HepG2 (cell line): ENCODE data around the gene USP30. TPM values are rescaled to one million over a fixed set of nuclear protein-coding genes. Genes with fewer than 3 reads are reported as not detected.

ENCODE experiments used
- ATAC-seq: fragments of 200-7000 bp; cut with Tn5 transposase; 3 replicates; pipeline ENCODE4 v1.9.1; 2020; ENCODE audit warnings: mild to moderate bottlenecking, moderate library complexity
- BruUV-seq: library from RNA; stranded (reverse); fragments of 400-500 nt; replicated peaks from 2 replicates; lab custom pipeline; 2021; lab: Mats Ljungman, UMichigan
- CTCF ChIA-PET: fragments of 300-600 bp; formaldehyde crosslinking; extraction: SDS; loops from one replicate; lab custom pipeline; 2021; ENCODE audit warnings: low total read pairs, inconsistent platforms, low intra/inter-chr PET ratio; lab: Yijun Ruan, JAX
- POLR2A ChIA-PET: fragments of 350-600 bp; sonication (Branson Sonifier 250); formaldehyde crosslinking; loops from one replicate; lab custom pipeline; 2020; ENCODE audit warnings: antibody characterized with exemption, inconsistent platforms; lab: Yijun Ruan, JAX
- DNase-seq: peaks from one replicate; pipeline ENCODE4 v3.0.0-alpha.2; 2015; ENCODE audit warnings: low spot score
- FAIRE-seq: peaks from 3 replicates; lab custom pipeline; 2011; peaks lifted over from hg19 to GRCh38; lab: Jason Lieb, UNC
- H2AFZ ChIP-seq: one replicate; pipeline ENCODE4 v1.6.1; 2011; ENCODE audit warnings: low read length, inconsistent platforms
- H3K27ac ChIP-seq: fragments of 300-600 bp; 3 replicates; pipeline ENCODE4 v1.8.0; 2011; ENCODE audit warnings: mixed run types, mild to moderate bottlenecking, mixed read lengths, low read length, inconsistent platforms; ENCODE audit not compliant: insufficient read depth; ENCODE audit errors: extremely low read length
- H3K27me3 ChIP-seq, 2 experiments: fragments of 200-600 bp in 1 of 2; 2 replicates in 1 of 2; 3 replicates in 1 of 2; pipeline versions ENCODE4 v1.6.0 to v1.8.0; 2011; ENCODE audit warnings: low read length in 2 of 2, mild to moderate bottlenecking in 2 of 2, moderate library complexity in 2 of 2, inconsistent platforms in 1 of 2; ENCODE audit not compliant: insufficient read depth in 2 of 2, control insufficient read depth in 1 of 2
- H3K36me3 ChIP-seq, 2 experiments: fragments of 200-600 bp in 1 of 2; replicated peaks in 1 of 2; 2 replicates in 1 of 2; 3 replicates in 1 of 2; pipeline versions ENCODE4 v1.5.1 to v1.8.0; 2011; ENCODE audit warnings: low read length in 2 of 2, inconsistent platforms in 1 of 2; ENCODE audit not compliant: insufficient read depth in 2 of 2, control insufficient read depth in 1 of 2
- H3K4me1 ChIP-seq: 2 replicates; pipeline ENCODE4 v1.5.1; 2012; ENCODE audit warnings: low read length, inconsistent platforms; ENCODE audit not compliant: insufficient read depth
- H3K4me2 ChIP-seq: 2 replicates; pipeline ENCODE4 v1.6.0; 2011; ENCODE audit warnings: low read depth, low read length, inconsistent platforms
- H3K4me3 ChIP-seq, 3 experiments: fragments of 200-600 bp in 1 of 3; sonication (generic), shearing (Covaris generic) in 1 of 3; replicated peaks in 1 of 3; 2 replicates each; pipeline ENCODE4 v1.5.1; 2011 to 2016; ENCODE audit warnings: low read length in 3 of 3, inconsistent platforms in 2 of 3, low read depth in 2 of 3, mild to moderate bottlenecking in 2 of 3, control low read depth in 1 of 3, mixed read lengths in 1 of 3; ENCODE audit not compliant: insufficient read depth in 1 of 3
- H3K79me2 ChIP-seq: one replicate; pipeline ENCODE4 v1.6.1; 2011; ENCODE audit warnings: low read length, inconsistent platforms; ENCODE audit not compliant: insufficient read depth
- H3K9ac ChIP-seq: 2 replicates; pipeline ENCODE4 v1.6.0; 2011; ENCODE audit warnings: mild to moderate bottlenecking, low read depth, low read length, inconsistent platforms; ENCODE audit not compliant: insufficient read depth
- H3K9me3 ChIP-seq: 2 replicates; pipeline ENCODE4 v1.5.1; 2012; ENCODE audit warnings: mild to moderate bottlenecking, low read length
- H4K20me1 ChIP-seq: 2 replicates; pipeline ENCODE4 v1.6.0; 2011; ENCODE audit warnings: inconsistent platforms, mild to moderate bottlenecking, low read length, moderate library complexity; ENCODE audit not compliant: insufficient read depth
- ARID3A ChIP-seq: IDR thresholded peaks from 2 replicates; pipeline ENCODE4 v1.6.1; 2012; ENCODE audit warnings: low read depth, low read length, improper control_type of control experiment
- CHD4 ChIP-seq: fragments of 200-600 bp; sonication (generic); IDR thresholded peaks from 2 replicates; pipeline ENCODE4 v1.7.0; 2017; ENCODE audit warnings: mild to moderate bottlenecking, low read length, borderline replicate concordance
- FOXK1 ChIP-seq: sonication (generic); formaldehyde crosslinking; IDR thresholded peaks from 2 replicates; pipeline ENCODE4 v1.4.0; 2020; ENCODE audit warnings: low read depth, missing genetic modification reagents, borderline replicate concordance
- IRF1 ChIP-seq: sonication (generic); formaldehyde crosslinking; IDR thresholded peaks from 2 replicates; pipeline ENCODE4 v1.4.0; 2020; ENCODE audit warnings: low read depth, mild to moderate bottlenecking, missing genetic modification reagents
- KLF13 ChIP-seq: sonication (generic); formaldehyde crosslinking; IDR thresholded peaks from 2 replicates; pipeline ENCODE4 v1.4.0; 2020; ENCODE audit warnings: mild to moderate bottlenecking, missing genetic modification reagents
- RARA ChIP-seq: IDR thresholded peaks from 2 replicates; pipeline ENCODE4 v1.6.1; 2016; ENCODE audit warnings: missing genetic modification reagents, missing compliant biosample characterization
- RXRB ChIP-seq: IDR thresholded peaks from 2 replicates; pipeline ENCODE4 v1.6.1; 2016; ENCODE audit warnings: borderline replicate concordance, missing genetic modification reagents, missing compliant biosample characterization
- SKI ChIP-seq: fragments of 450-650 bp; IDR thresholded peaks from one replicate; pipeline ENCODE4 v1.6.1; 2018; ENCODE audit warnings: mild to moderate bottlenecking; ENCODE audit not compliant: partially characterized antibody
- SOX5 ChIP-seq: IDR thresholded peaks from 2 replicates; pipeline ENCODE4 v1.6.1; 2016; ENCODE audit warnings: borderline replicate concordance
- SUZ12 ChIP-seq: fragments of 150-350 bp; IDR thresholded peaks from 2 replicates; pipeline ENCODE4 v1.6.1; 2014; ENCODE audit warnings: low read depth, low read length
- ZBTB2 ChIP-seq: sonication (generic); formaldehyde crosslinking; IDR thresholded peaks from 2 replicates; pipeline ENCODE4 v1.8.0; 2022; ENCODE audit warnings: low read depth, missing genetic modification reagents
- ZBTB38 ChIP-seq: sonication (generic); formaldehyde crosslinking; IDR thresholded peaks from 2 replicates; pipeline ENCODE4 v1.5.1; 2020; ENCODE audit warnings: mild to moderate bottlenecking, missing genetic modification reagents
- ZNF687 ChIP-seq: sonication (generic); formaldehyde crosslinking; IDR thresholded peaks from 2 replicates; pipeline ENCODE4 v1.5.1; 2020; ENCODE audit warnings: mild to moderate bottlenecking, missing genetic modification reagents, moderate library complexity
- ZNF703 ChIP-seq: sonication (generic); formaldehyde crosslinking; IDR thresholded peaks from 2 replicates; pipeline ENCODE4 v1.5.1; 2020; ENCODE audit warnings: missing genetic modification reagents, mild to moderate bottlenecking, moderate library complexity, borderline replicate concordance
- ZNF841 ChIP-seq: sonication (generic); formaldehyde crosslinking; IDR thresholded peaks from 2 replicates; pipeline ENCODE4 v1.8.1; 2023; ENCODE audit warnings: missing genetic modification reagents, borderline replicate concordance
- WGBS: methylation state at CpG from one replicate; pipeline ENCODE4 v1.1.6; 2017; ENCODE audit warnings: low lambda C conversion rate; 5-methylcytosine and 5-hydroxymethylcytosine counted together
- in situ Hi-C: cut with HindIII; loops from 2 replicates; pipeline ENCODE4 v1.10.0; 2017; ENCODE audit warnings: low pct_unique_long_range_greater_than_20kb; ENCODE audit not compliant: extremely low pct_ligation_motif_present
- intact Hi-C: fragments of 100-400 bp; cut with micrococcal nuclease; formaldehyde crosslinking; loops from one replicate; pipeline ENCODE4 v1.10.0; 2022; ENCODE audit not compliant: unreplicated experiment
- polyA plus RNA-seq, 8 experiments: library from polyadenylated mRNA; depleted of rRNA in 3 of 8; stranded (reverse) in 7 of 8; unstranded in 1 of 8; fragments of >200 nt; fragmentation: Illumina TruSeq in 4 of 8; extraction: Trizol in 4 of 8; gene quantifications; 2 replicates each; pipeline versions ENCODE4 v1.2.1 to v1.2.3, GENCODE V29; 2011 to 2016; ENCODE audit warnings: low read depth in 4 of 8, missing spikeins in 1 of 8, mixed read lengths in 1 of 8; ENCODE audit not compliant: insufficient read depth in 1 of 8
- total RNA-seq, 5 experiments: library from RNA; depleted of rRNA; stranded (reverse); fragments of >200 nt; fragmentation: Illumina TruSeq; extraction: Trizol; gene quantifications; 2 replicates each; pipeline ENCODE4 v1.2.3, GENCODE V29; 2016; ENCODE audit warnings: low read depth in 1 of 5
- TF ChIP-seq, protein P1 (sequence below): conservative IDR thresholded peaks from 2 replicates; pipeline ENCODE4 v1.6.1; 2018; ENCODE audit warnings: missing genetic modification reagents

USP30 gene
- total and polyA plus RNA-seq, 2 of the 13 experiments (the other 11 are each of a cell fraction or from before 2014, with no cell fraction given) = 11.2 to 20.8 TPM

GRCh38 chr12:109016016-109016415, 36.4 kb upstream of the USP30 start:
- Histone ChIP-seq H3K4me2 (no peak overlapping the region), H3K4me1 (peaks cover 6% of the 10 kb centered on the region; the same call in 1 of the 2 replicates), H3K79me2 (no peaks in the 10 kb centered on the region), H3K27me3 (peaks cover 0 to 13% of the 10 kb centered on the region in 2 experiments; a peak in 1 of 5 replicates), H4K20me1 (no peaks in the 10 kb centered on the region), H2AFZ (no peak overlapping the region), H3K4me3 (no peak overlapping the region), H3K27ac (no peak overlapping the region), H3K9ac (no peak overlapping the region), H3K9me3 (no peaks in the 10 kb centered on the region), H3K36me3 (no peaks in the 10 kb centered on the region)
- POLR2A ChIA-PET = no interaction called here
- FAIRE-seq = no peak
- DNase-seq = no peak
- in situ Hi-C loops = no loop called here
- no TSS peak for BruUV-seq
- no peak for ATAC-seq
- 13% methylated on average over 8 of the region's 8 CpGs for WGBS
- CTCF ChIA-PET = no interaction called here
- intact Hi-C loops = no loop called here
- no peak for TF ChIP-seq KLF13 (CRISPR knock-in tag)
- TF ChIP-seq ZBTB2 (CRISPR knock-in tag) = no peak
- TF ChIP-seq IRF1 (CRISPR knock-in tag) = no peak
- no peak for TF ChIP-seq SOX5 (CRISPR knock-in tag)
- TF ChIP-seq ZNF687 (CRISPR knock-in tag) = no peak
- TF ChIP-seq ARID3A = no peak
- TF ChIP-seq RARA (CRISPR knock-in tag) = no peak
- TF ChIP-seq CHD4 = no peak
- TF ChIP-seq SUZ12 = no peak
- no peak for TF ChIP-seq ZNF841
- no peak for TF ChIP-seq ZBTB38 (CRISPR knock-in tag)
- TF ChIP-seq, protein P1, sequence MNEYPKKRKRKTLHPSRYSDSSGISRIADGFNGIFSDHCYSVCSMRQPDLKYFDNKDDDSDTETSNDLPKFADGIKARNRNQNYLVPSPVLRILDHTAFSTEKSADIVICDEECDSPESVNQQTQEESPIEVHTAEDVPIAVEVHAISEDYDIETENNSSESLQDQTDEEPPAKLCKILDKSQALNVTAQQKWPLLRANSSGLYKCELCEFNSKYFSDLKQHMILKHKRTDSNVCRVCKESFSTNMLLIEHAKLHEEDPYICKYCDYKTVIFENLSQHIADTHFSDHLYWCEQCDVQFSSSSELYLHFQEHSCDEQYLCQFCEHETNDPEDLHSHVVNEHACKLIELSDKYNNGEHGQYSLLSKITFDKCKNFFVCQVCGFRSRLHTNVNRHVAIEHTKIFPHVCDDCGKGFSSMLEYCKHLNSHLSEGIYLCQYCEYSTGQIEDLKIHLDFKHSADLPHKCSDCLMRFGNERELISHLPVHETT (CRISPR knock-in tag) = no peak
- no peak for TF ChIP-seq SKI
- TF ChIP-seq FOXK1 (CRISPR knock-in tag) = no peak
- no peak for TF ChIP-seq RXRB (CRISPR knock-in tag)
- TF ChIP-seq ZNF703 (CRISPR knock-in tag) = no peak
